Astrocyte (in vitro differentiated cells and primary cell): Measurements from ENCODE around the gene LTBP2.

ENCODE experiments used
- CTCF ChIP-seq: IDR thresholded peaks from 2 replicates; pipeline ENCODE4 v1.5.1; 2011; ENCODE audit warnings: low read depth, mild to moderate bottlenecking, inconsistent platforms, low read length, moderate library complexity; ENCODE audit not compliant: insufficient read depth
- EZH2 ChIP-seq: IDR thresholded peaks from 2 replicates; pipeline ENCODE4 v1.6.1; 2012; ENCODE audit warnings: mild to moderate bottlenecking, low read length, inconsistent platforms; ENCODE audit not compliant: insufficient read depth

GRCh38 chr14:74647678-74648461 is 35.8 kb upstream of the LTBP2 start:
- TF ChIP-seq CTCF (no peak), EZH2 (no peak)
